Measurements from ENCODE around the gene AGFG2. TPM values are rescaled to one million over a fixed set of nuclear protein-coding genes. Genes with fewer than 3 reads are reported as not detected.

Gene AGFG2
- total and polyA plus RNA-seq, 2 of the 13 experiments (the other 11 are each of a cell fraction or from before 2014, with no cell fraction given): 125 to 132 TPM

DNA sequence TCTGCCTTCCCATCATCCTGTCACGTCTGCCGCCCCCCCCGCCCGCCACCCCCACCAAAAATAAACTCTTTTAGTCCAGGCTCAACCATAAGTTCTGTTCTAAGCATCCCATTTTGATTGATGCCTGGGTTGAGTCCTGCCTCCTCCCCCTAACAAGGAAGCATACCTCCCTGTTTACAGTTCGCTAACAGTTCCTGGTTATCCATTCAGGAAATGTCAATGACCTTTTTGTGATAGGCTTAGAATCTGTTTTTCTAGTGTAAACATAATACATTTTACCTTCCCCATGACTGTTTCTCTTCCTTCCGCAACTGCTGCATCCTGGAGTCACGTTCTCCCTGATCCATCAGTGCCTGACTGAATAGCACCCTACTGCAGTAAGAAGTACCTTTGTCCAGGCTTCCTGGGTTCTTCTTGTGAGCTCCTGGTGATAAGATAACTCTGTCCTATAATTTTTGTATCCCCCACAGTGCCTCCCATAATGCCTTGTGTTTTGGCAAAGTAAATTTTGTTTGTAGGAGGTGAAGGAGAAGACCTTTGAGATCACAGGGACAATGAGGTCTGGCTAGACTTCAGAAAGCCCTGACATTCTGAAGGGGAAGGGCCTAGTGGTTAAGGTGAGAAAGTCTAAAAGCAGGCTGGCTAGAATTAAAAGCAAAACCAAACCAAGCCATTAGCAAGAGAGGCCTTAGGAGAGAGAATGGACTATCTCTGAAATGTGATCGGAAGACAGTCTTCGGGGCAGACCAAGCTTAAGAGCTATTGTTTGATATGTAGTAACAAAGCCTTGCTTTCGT, 7.3 kb downstream of the AGFG2 start (continued):
- TF ChIP-seq ZNF569 (CRISPR knock-in tag; IDR thresholded peaks at IDR 0.05; ENCODE audit: borderline replicate concordance) (no peak), TAF15 (IDR thresholded peaks at IDR 0.05; ENCODE audit: low read depth, low read length, poor library complexity, severe bottlenecking) (no peak), IKZF4 (CRISPR knock-in tag; IDR thresholded peaks at IDR 0.05; ENCODE audit: borderline replicate concordance, low read depth, not compliant biosample characterization) (no peak), LBX2 (CRISPR knock-in tag; IDR thresholded peaks at IDR 0.05; ENCODE audit: borderline replicate concordance) (no peak), YEATS2 (CRISPR knock-in tag; IDR thresholded peaks at IDR 0.05; ENCODE audit: borderline replicate concordance) (no peak), ZFYVE20 (CRISPR knock-in tag; IDR thresholded peaks at IDR 0.05; ENCODE audit: borderline replicate concordance, low read depth) (no peak), ZNF235 (CRISPR knock-in tag; IDR thresholded peaks at IDR 0.05; ENCODE audit: borderline replicate concordance) (no peak), NCOR1 (IDR thresholded peaks at IDR 0.05; ENCODE audit: borderline replicate concordance, low read length) (peak; percentile 69; the same call in 1 of the 2 replicates), RERE (CRISPR knock-in tag; IDR thresholded peaks at IDR 0.05; ENCODE audit: low read depth) (peak; percentile 80), STAT5B (CRISPR knock-in tag; IDR thresholded peaks at IDR 0.05) (0 out of 2 replicates have a peak, but pooled peaks have one; percentile 54), ZZZ3 (CRISPR knock-in tag; IDR thresholded peaks at IDR 0.05; ENCODE audit: borderline replicate concordance) (no peak), ZNF598 (CRISPR knock-in tag; IDR thresholded peaks at IDR 0.05; ENCODE audit: borderline replicate concordance) (no peak), MAF1 (CRISPR knock-in tag; IDR thresholded peaks at IDR 0.05; ENCODE audit: borderline replicate concordance) (no peak), DMAP1 (CRISPR knock-in tag; IDR thresholded peaks at IDR 0.05) (peak; percentile 26; the same call in 1 of the 2 replicates), HNF4A (CRISPR knock-in tag; IDR thresholded peaks at IDR 0.05) (peak; percentile 36; the same call in 1 of the 2 replicates), SIN3A (IDR thresholded peaks at IDR 0.05; ENCODE audit: borderline replicate concordance, low read depth, low read length) (peak; percentile 63), ZNF782 (CRISPR knock-in tag; IDR thresholded peaks at IDR 0.05; ENCODE audit: borderline replicate concordance) (no peak)
- TF ChIP-seq, protein P1, sequence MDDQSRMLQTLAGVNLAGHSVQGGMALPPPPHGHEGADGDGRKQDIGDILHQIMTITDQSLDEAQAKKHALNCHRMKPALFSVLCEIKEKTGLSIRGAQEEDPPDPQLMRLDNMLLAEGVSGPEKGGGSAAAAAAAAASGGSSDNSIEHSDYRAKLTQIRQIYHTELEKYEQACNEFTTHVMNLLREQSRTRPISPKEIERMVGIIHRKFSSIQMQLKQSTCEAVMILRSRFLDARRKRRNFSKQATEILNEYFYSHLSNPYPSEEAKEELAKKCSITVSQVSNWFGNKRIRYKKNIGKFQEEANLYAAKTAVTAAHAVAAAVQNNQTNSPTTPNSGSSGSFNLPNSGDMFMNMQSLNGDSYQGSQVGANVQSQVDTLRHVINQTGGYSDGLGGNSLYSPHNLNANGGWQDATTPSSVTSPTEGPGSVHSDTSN (CRISPR knock-in tag; IDR thresholded peaks at IDR 0.05; ENCODE audit: borderline replicate concordance): no peak
- TF ChIP-seq, protein P2, sequence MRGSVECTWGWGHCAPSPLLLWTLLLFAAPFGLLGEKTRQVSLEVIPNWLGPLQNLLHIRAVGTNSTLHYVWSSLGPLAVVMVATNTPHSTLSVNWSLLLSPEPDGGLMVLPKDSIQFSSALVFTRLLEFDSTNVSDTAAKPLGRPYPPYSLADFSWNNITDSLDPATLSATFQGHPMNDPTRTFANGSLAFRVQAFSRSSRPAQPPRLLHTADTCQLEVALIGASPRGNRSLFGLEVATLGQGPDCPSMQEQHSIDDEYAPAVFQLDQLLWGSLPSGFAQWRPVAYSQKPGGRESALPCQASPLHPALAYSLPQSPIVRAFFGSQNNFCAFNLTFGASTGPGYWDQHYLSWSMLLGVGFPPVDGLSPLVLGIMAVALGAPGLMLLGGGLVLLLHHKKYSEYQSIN (CRISPR knock-in tag; IDR thresholded peaks at IDR 0.05; ENCODE audit: borderline replicate concordance): no peak
